ENCODE measurements around the gene ATE1.
"Not testable (repeated sequence)": the region's sequence is repeated elsewhere in the genome, so short reads cannot be mapped to it uniquely, and the experiment has no call there.

The ATE1 gene

GRCh38 chr10:121736315-121737130 is 191.3 kb downstream of the ATE1 start:
- no peak for DNase-seq (ENCODE audit: low spot score)

DNA sequence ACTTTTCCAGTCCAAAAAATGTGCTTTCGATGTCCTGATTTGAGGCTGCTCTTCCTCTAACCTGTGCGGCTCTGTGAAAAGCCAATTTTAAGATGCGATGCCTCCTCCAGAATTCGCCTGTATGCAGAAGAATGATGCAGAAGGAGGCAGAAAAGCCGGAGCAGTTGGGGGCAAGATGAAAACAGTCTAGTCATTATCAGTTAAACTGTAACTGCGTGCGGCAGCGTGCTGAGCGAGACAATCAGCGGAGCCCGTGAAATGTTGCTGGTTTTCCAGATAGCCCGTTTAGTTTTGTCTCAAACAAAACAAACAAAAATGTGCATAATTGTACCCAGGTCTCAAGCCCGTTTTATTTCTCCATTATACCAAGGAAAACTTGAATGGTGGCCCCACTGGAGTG is 192.6 kb downstream of the ATE1 start:
- DNase-seq (ENCODE audit: low spot score), result no peak

GRCh38 chr10:121734589-121735045 is 193.2 kb downstream of the ATE1 start:
- DNase-seq (ENCODE audit: low spot score), result peak; percentile 25

DNA sequence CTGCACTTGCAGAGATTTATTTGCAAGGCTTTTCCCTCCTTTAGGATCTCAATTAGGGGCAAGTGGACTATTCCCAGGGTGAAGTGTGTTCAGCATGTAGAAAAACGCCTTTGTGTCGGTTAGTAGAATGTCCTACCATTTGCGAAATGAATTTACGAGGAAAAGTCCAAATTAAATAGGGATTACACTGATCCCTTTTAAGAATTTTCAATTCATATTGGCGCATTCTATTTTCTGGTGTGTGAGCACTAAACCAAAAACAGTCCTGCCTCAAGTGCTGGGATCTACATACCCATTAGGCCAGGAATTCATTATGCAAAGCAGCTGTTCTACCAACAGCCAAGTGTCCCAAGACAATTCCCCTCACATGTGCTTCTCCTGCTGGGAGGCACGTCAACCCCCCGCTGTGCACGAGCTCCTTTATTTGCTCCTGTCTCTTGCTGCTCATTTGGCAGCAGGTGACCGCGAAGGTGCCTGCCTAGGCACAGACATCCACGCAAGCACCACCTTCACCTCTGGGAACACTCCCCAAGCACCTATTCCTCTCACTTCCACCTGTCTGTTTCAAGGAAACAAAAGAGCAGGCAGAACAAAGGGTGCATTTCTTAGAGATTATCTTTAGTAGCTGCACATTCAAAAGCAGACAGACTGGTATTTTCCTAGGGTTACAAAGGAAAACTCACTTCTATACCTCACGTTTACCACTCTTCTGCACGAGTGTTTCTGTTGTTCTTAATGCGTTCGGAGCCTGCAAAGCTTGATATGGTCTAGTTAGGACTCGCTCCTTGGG is 195.0 kb downstream of the ATE1 start:
- DNase-seq (ENCODE audit: low spot score), result no peak

- DNase-seq (ENCODE audit: low spot score), result no peak
Observed at GRCh38 chr10:121732172-121732571, 195.7 kb downstream of the ATE1 start.

DNA sequence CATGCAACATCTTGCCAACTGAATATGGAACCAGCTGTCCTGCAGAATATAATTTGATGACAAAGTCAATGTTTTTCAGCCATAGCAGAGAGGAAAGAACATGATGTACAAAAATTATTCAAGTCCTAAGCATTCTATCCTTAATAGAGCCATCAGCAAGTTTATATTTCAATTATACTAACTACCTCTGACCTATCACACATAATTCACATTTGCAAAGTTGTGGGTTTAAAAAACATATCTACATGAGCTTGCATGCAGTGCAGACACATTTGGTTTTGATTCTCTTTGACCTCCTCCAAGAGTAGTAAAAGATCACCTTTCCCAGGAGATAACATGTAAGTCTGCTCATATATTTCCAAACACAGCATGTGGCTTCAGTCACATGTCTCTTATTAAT is 203.5 kb downstream of the ATE1 start:
- DNase-seq (ENCODE audit: low spot score), result no peak

DNA sequence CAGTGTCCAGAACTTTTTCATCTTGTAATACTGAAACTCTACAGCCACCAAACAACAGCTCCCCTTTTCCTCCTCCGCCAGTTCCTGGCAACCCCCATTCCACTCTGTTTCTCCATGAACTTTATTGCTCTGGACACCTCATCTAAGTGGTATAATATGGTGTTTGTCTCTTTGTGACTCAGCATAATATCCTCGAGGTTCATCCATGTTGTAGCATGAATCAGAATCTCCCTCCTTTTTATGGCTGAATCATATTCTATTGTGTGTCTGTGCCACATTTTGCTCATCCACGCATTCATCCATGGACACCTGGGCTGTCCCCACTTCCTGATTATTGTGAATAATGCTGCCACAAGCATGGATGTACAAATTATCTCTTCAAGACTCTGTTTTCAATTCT is 205.2 kb downstream of the ATE1 start:
- DNase-seq (ENCODE audit: low spot score), result peak; percentile 54

- DNase-seq (ENCODE audit: low spot score), result no peak
Observed at GRCh38 chr10:121721257-121721656, 206.6 kb downstream of the ATE1 start.

DNA sequence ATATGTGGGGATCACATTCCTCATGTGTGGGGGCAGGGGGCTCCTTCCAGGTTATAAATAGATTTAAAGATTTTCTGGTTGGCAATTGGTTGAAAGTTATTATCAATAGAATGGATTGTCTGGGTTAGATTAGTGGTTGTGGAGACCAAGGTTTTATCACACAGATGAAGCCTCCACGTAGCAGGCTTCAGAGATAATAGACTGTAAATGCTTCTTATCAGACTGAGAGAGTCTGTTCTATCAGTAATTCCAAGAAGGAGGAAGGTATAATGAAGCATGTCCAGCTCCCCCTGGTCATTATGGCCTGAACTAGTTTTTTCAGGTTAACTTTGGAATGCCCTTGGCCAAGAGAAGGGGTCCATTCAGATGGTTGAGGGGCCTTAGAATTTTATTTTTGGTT is 211.9 kb downstream of the ATE1 start:
- no peak for DNase-seq (ENCODE audit: low spot score)

- no peak for DNase-seq (ENCODE audit: low spot score)
Observed at GRCh38 chr10:121715076-121715475, 212.8 kb downstream of the ATE1 start.

DNA sequence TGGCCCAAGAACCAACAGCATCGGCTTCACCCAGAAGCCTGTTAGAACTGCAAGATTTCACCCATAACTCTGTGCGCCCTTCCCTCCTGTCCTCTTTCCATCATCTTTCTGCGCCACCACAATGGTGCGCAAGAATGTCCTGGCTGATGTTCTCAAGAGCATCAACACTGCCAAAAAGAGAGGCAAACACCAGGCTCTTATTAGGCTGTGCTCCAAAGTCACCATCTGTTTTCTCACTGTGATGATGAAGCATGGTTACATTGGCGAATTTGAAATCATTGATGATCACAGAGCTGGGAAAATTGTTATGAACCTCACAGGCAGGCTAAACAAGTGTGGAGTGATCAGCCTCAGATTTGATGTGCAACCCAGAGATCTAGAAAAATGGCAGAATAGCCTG is 214.3 kb downstream of the ATE1 start:
- DNase-seq (ENCODE audit: low spot score), result no peak

DNA sequence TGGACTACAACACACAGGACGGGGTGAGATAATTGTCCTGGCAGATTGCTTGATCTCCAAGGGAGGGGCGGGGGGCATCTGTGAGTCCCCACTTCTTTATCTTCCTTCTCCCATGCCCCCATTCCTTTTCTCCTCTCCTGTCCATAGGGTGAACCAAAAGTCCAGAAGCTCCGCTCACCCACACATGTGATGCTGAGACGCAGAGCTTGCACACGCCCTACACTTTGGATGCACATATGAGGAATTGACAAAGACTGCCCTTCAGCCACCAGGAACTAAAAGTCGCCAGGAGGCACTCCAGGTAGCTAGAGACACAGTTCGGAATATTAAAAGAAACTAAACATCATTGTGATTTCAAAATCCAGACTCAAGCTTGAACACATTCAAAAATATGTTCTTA is 216.9 kb downstream of the ATE1 start:
- DNase-seq (ENCODE audit: low spot score), result no peak

- no peak for DNase-seq (ENCODE audit: low spot score)
Observed at GRCh38 chr10:121710207-121710606, 217.6 kb downstream of the ATE1 start.

DNA sequence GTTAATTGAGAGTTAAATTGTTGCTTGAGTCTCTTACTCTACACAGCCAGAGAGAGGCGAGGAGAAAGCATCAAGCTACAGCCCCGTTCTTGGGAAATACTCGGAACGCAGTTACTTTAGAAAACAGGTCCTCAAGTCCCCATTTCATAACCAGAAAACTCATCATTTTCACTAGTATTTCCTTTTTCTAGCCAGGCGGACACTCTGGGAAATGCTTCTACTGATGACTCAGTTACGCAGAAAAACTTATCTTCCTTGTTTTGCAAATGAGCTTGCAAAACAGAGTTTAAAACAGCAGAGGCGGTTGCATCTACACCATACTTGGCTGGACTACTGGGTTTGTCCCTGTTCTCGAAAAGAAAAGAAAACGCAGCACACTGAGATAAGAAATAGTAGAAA is 218.2 kb downstream of the ATE1 start:
- DNase-seq (ENCODE audit: low spot score), result no peak

DNA sequence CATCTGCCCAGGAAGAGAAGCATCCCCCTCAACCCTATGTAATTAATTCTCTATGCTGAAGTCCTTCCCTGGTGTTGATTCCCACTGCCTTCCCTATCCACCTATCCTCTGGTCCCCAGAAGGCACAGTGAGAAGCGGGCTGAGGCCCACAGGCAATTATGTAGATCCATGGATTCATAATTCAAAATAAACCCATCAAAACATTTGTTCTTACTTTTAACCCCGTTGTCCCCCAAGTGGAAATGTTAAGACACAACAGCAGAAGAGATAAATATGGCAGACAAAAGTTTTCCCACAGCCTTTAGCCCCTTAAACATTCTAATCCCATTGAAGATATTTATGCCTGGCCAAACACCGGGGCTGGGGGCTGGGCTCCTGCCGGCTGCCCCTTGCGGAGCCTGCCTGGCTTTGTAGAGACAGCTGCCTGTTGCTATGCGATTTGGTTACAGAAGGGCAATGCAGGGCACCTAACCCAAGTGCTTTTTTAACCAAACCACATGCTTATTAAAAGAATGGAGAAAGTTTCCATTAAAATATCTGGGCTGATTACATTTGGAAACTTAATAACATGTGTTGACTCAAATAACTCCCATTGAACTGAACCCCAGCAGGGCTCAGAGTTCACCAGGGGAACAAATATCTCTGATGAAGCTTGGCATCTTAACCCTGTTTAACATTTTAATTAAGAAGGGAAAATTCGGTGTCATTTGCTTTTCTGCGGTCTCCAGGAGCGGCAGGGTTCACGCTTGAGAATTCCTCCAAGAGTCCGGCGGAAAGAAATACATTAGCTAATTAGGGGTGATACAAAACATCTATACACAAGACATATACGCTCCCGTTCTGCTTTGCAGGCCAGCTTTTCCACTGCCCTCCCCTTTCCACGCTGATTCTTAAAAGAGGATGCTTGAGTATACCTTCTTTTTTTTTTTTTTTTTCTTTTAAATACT is 218.8 kb downstream of the ATE1 start:
- no peak for DNase-seq (ENCODE audit: low spot score)

DNA sequence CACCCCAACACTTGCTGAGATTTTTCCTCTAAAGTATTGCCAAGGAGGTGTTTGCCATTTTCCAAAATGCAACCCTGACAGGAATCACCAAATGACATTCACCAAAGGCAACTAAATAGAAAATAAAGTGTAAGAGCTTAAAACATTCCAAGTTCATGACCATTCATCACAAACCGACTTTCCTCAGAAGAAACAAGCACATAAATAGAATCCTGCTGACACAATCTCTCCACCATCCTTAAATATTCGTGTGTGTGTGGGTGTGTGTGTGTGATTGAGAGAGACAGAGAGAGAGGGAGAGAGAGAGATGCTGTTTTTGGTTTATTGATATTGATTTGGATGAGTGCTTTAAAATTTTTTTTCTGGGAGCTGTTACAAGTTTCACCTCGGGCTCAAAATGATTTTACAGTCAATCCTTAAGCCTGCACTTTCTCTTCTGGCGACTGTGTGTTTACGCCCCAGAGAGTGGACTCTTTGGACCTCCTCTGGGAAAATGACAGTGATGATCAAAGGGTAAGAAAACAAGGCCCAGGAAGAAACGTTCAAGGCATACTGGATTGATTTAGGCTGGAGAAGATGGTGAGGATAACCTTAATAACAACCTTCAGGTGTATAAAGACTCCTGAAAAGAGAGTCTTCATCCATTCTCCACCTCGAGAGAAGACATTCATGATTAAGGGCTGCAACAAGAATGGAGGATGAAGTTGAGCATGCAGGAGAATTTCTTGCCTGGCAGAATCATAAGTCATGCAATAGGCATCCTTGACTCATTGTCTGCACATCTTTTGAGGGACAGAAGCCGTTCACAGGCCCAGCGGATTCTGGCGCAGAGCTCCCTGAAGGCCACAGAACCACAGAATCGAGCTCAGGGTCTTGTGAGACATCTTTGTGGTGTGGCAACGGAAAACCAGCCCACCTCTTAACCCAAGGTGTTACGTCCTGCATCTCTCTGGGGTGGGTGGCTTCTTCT is 225.2 kb downstream of the ATE1 start:
- peak; percentile 86 for DNase-seq (ENCODE audit: low spot score)

DNA sequence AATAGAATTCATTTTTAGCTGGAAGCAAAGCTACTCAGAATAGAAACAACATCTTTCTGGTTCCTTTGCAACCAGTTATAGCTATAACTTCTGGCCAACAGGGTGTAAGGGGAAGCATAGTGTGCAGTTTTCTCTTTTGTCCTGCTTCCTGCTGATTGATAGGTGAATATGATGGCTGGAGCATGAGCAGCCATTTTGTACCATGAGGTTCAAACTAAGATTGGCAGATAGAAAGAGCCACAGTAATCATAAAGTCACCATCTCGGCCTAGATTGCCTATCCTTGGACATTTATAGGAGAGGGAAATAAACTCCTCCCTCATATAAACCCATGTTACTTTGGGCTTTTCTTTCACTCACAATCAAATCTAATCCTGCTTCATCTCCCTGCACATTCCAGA is 227.4 kb downstream of the ATE1 start:
- DNase-seq (ENCODE audit: low spot score), result no peak

DNA sequence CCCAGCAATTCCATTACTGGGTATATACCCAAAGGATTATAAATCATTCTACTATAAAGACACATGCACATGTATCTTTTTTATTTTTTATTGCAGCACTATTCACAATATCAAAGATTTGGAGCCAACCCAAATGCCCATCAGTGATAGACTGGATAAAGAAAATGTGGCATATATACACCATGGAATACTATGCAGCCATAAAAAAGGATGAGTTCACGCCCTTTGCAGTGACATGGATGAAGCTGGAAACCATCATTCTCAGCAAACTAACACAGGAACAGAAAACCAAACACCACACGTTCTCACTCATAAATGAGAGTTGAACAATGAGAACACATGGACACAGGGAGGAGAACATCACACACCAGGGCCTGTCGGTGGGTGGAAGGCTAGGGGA is 228.1 kb downstream of the ATE1 start:
- DNase-seq (ENCODE audit: low spot score), result not testable (repeated sequence)

DNA sequence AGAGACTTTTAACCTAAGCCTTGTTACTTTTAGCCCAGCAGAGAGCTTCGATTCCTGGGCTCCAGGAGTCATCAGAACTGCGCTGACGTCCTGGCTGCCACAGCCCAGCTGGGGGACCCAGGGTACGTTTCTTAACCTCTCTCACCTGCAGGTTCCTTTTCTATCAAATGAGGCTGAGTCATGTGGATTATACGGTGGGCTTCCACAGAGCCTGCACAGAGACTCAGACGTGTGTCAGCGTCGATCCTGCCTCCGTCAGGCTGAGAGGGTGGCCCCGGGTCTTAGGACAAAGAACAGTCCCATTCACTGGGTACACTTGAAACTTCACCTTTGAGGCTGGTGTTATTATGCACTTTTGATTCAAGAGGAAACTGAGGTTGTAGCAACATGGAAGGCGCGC is 228.9 kb downstream of the ATE1 start:
- DNase-seq (ENCODE audit: low spot score), result no peak

GRCh38 chr10:121698336-121698735 is 229.5 kb downstream of the ATE1 start:
- DNase-seq (ENCODE audit: low spot score), result peak; percentile 14

DNA sequence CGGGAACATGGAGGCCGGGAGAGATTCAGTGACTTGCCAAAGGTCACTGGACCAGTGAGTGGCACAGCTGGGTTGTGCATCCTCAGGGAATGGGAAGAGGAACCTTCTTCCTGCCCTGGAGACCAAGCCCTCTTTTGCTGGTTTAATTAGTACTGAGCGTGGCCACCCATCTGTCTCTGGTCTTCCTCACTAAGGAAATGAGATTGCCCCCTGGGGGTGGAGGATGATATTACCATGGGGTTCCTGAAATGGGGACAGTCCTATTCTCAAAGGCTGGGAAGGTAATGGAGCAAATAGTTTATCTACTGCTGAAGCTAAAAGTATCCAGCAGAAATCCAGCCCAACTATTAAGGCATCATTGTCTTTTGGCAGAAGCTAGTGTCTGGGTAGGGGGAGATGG is 231.0 kb downstream of the ATE1 start:
- peak; percentile 13 for DNase-seq (ENCODE audit: low spot score)
